HCT116 (cell line): ENCODE data around the gene BTD. TPM values are rescaled to one million over a fixed set of nuclear protein-coding genes. Genes with fewer than 3 reads are reported as not detected.

Experiments used
- ATAC-seq: fragments of 200-7000 bp; cut with Tn5 transposase; 2 replicates; pipeline ENCODE4 v1.9.1; 2020; ENCODE audit warnings: mild to moderate bottlenecking, moderate library complexity
- BruUV-seq: library from RNA; stranded (reverse); fragments of 400-500 nt; replicated peaks from 2 replicates; lab custom pipeline; 2021; lab: Mats Ljungman, UMichigan
- CTCF ChIA-PET: fragments of 300-600 bp; sonication (Branson Sonifier 250); formaldehyde crosslinking; loops from one replicate; lab custom pipeline; 2021; ENCODE audit warnings: antibody characterized with exemption; lab: Charles Lee
- POLR2A ChIA-PET: fragments of 300-600, 350-600 bp; sonication (Branson Sonifier 250); formaldehyde crosslinking; loops from one replicate; lab custom pipeline; 2021; ENCODE audit warnings: antibody characterized with exemption; lab: Charles Lee
- RAD21 ChIA-PET, 2 experiments: fragments of 300-600 bp; sonication (Branson Sonifier 250); formaldehyde crosslinking; loops; one replicate each; lab custom pipeline; 2023; ENCODE audit warnings: low total read pairs in 2 of 2; ENCODE audit not compliant: uncharacterized antibody in 2 of 2, unreplicated experiment in 2 of 2, low non-redundant PET in 1 of 2; lab: Charles Lee
- DNase-seq: peaks from one replicate; pipeline ENCODE4 v3.0.0-alpha.2; 2010; ENCODE audit warnings: low read depth, low spot score
- H2AFZ ChIP-seq: fragments of 200-600 bp; shearing (Covaris generic), sonication (generic); 2 replicates; pipeline ENCODE4 v1.6.1; 2017; ENCODE audit warnings: low read depth, mixed run types, mixed read lengths, antibody characterized with exemption, low read length; ENCODE audit not compliant: poor library complexity, severe bottlenecking
- H3K27ac ChIP-seq: 2 replicates; pipeline ENCODE4 v1.5.1; 2012; ENCODE audit warnings: low read depth, low read length
- H3K27me3 ChIP-seq: fragments of 200-600 bp; sonication (generic); 2 replicates; pipeline ENCODE4 v1.6.1; 2016; ENCODE audit warnings: mixed run types, low read length, mixed read lengths; ENCODE audit not compliant: insufficient read depth
- H3K36me3 ChIP-seq, 2 experiments: fragments of 200-500 bp in 1 of 2; fragments of 200-600 bp in 1 of 2; sonication (Bioruptor generic) in 1 of 2; sonication (generic) in 1 of 2; 2 replicates each; pipeline versions ENCODE4 v1.5.1 to v1.6.1; 2014 to 2016; ENCODE audit warnings: low read length in 2 of 2, inconsistent platforms in 1 of 2, mixed read lengths in 1 of 2, mixed run types in 1 of 2; ENCODE audit not compliant: insufficient read depth in 2 of 2, control insufficient read depth in 1 of 2
- H3K4me1 ChIP-seq, 2 experiments: fragments of 200-600 bp in 1 of 2; sonication (generic) in 1 of 2; 2 replicates each; pipeline versions ENCODE4 v1.5.1 to v1.6.1; 2012 to 2017; ENCODE audit warnings: low read length in 2 of 2, inconsistent platforms in 1 of 2, mild to moderate bottlenecking in 1 of 2, mixed read lengths in 1 of 2, mixed run types in 1 of 2, moderate library complexity in 1 of 2; ENCODE audit not compliant: insufficient read depth in 2 of 2, control insufficient read depth in 1 of 2
- H3K4me2 ChIP-seq: fragments of 200-600 bp; sonication (generic); 2 replicates; pipeline ENCODE4 v1.6.1; 2017; ENCODE audit warnings: mixed run types, low read length, mixed read lengths
- H3K4me3 ChIP-seq, 2 experiments: fragments of 200-600 bp in 1 of 2; sonication (generic) in 1 of 2; replicated peaks in 1 of 2; 2 replicates each; pipeline ENCODE4 v1.5.1; 2011 to 2016; ENCODE audit warnings: low read length in 2 of 2, control low read depth in 1 of 2, low read depth in 1 of 2, mild to moderate bottlenecking in 1 of 2, mixed read lengths in 1 of 2, mixed run types in 1 of 2
- H3K79me2 ChIP-seq: fragments of 200-600 bp; sonication (generic); 2 replicates; pipeline ENCODE4 v1.6.1; 2017; ENCODE audit warnings: mild to moderate bottlenecking, mixed run types, low read length, moderate library complexity, mixed read lengths; ENCODE audit not compliant: insufficient read depth
- H3K9ac ChIP-seq: fragments of 200-600 bp; sonication (generic); 2 replicates; pipeline ENCODE4 v1.6.1; 2016; ENCODE audit warnings: low read length, mixed read lengths
- H3K9me2 ChIP-seq: fragments of 200-600 bp; sonication (generic), shearing (Covaris generic); 2 replicates; pipeline ENCODE4 v1.6.1; 2017; ENCODE audit warnings: mixed run types, mild to moderate bottlenecking, moderate library complexity; ENCODE audit not compliant: insufficient read depth
- H3K9me3 ChIP-seq, 2 experiments: fragments of 200-500 bp in 1 of 2; fragments of 200-600 bp in 1 of 2; sonication (Bioruptor generic) in 1 of 2; sonication (generic) in 1 of 2; 2 replicates each; pipeline ENCODE4 v1.6.1; 2014 to 2017; ENCODE audit warnings: low read length in 2 of 2, mixed read lengths in 2 of 2, inconsistent platforms in 1 of 2, low read depth in 1 of 2, mild to moderate bottlenecking in 1 of 2, mixed run types in 1 of 2, moderate library complexity in 1 of 2; ENCODE audit not compliant: control insufficient read depth in 1 of 2, insufficient read depth in 1 of 2
- H4K20me1 ChIP-seq: fragments of 200-600 bp; sonication (generic), shearing (Covaris generic); 2 replicates; pipeline ENCODE4 v1.6.1; 2017; ENCODE audit warnings: mixed run types, mild to moderate bottlenecking, moderate library complexity; ENCODE audit not compliant: insufficient read depth
- CBX3 ChIP-seq: IDR thresholded peaks from 2 replicates; pipeline ENCODE4 v1.6.1; 2012; ENCODE audit warnings: low read depth
- EZH2 ChIP-seq: fragments of 200-600 bp; sonication (generic); IDR thresholded peaks from 2 replicates; pipeline ENCODE4 v1.6.1; 2017; ENCODE audit warnings: antibody characterized with exemption, mixed run types
- EZH2phosphoT487 ChIP-seq: fragments of 200-600 bp; IDR thresholded peaks from 2 replicates; pipeline ENCODE4 v1.6.1; 2018; ENCODE audit warnings: antibody characterized with exemption, borderline replicate concordance
- FOSL1 ChIP-seq: IDR thresholded peaks from 2 replicates; pipeline ENCODE4 v1.6.1; 2012; ENCODE audit warnings: low read depth
- JUND ChIP-seq: IDR thresholded peaks from 2 replicates; pipeline ENCODE4 v1.6.1; 2012
- POLR2A ChIP-seq: IDR thresholded peaks from 2 replicates; pipeline ENCODE4 v1.7.0; 2011; ENCODE audit warnings: borderline replicate concordance; ENCODE audit not compliant: insufficient read depth, insufficient read length; ENCODE audit errors: extremely low read depth
- POLR2AphosphoS5 ChIP-seq: IDR thresholded peaks from 2 replicates; pipeline ENCODE4 v1.6.1; 2011; ENCODE audit warnings: mild to moderate bottlenecking, low read depth, low read length, moderate library complexity
- RAD21 ChIP-seq: IDR thresholded peaks from 2 replicates; pipeline ENCODE4 v1.6.1; 2012; ENCODE audit warnings: low read depth, mild to moderate bottlenecking
- SIN3A ChIP-seq: IDR thresholded peaks from 2 replicates; pipeline ENCODE4 v1.6.1; 2012; ENCODE audit warnings: low read depth
- SP1 ChIP-seq: IDR thresholded peaks from 2 replicates; pipeline ENCODE4 v1.6.1; 2012; ENCODE audit warnings: low read depth
- SRF ChIP-seq: IDR thresholded peaks from 2 replicates; pipeline ENCODE4 v1.6.1; 2012; ENCODE audit warnings: low read depth
- TCF7L2 ChIP-seq: IDR thresholded peaks from 2 replicates; pipeline ENCODE4 v1.7.0; 2011; ENCODE audit warnings: borderline replicate concordance, inconsistent platforms; ENCODE audit not compliant: insufficient read depth, insufficient read length; ENCODE audit errors: extremely low read depth
- YY1 ChIP-seq: IDR thresholded peaks from 2 replicates; pipeline ENCODE4 v1.6.1; 2011; ENCODE audit warnings: low read length, low read depth, moderate library complexity, mild to moderate bottlenecking; ENCODE audit not compliant: insufficient replicate concordance; ENCODE audit errors: extremely low read depth
- ZBTB33 ChIP-seq: IDR thresholded peaks from 2 replicates; pipeline ENCODE4 v1.6.1; 2011; ENCODE audit warnings: mild to moderate bottlenecking, low read length, moderate library complexity; ENCODE audit not compliant: insufficient replicate concordance; ENCODE audit errors: extremely low read depth
- ZFX ChIP-seq: fragments of 450-650 bp; IDR thresholded peaks from 2 replicates; pipeline ENCODE4 v1.6.1; 2017
- ZNF274 ChIP-seq: fragments of 200-500 bp; sonication (Bioruptor generic); IDR thresholded peaks from 2 replicates; pipeline ENCODE4 v1.6.1; 2014; ENCODE audit warnings: mild to moderate bottlenecking, low read depth, low read length, inconsistent platforms
- intact Hi-C: fragments of 100-400 bp; cut with micrococcal nuclease; formaldehyde crosslinking; loops from 2 replicates; pipeline ENCODE4 v1.10.0; 2022
- total RNA-seq: library from RNA; stranded (reverse); gene quantifications from one replicate; pipeline ENCODE4 v1.2.1, GENCODE V29; 2021; ENCODE audit not compliant: unreplicated experiment
- TF ChIP-seq, protein P1 (sequence below): IDR thresholded peaks from 2 replicates; pipeline ENCODE4 v1.6.1; 2012
- TF ChIP-seq, protein P2 (sequence below): IDR thresholded peaks from 2 replicates; pipeline ENCODE4 v1.6.1; 2012; ENCODE audit warnings: low read depth
- TF ChIP-seq, protein P3 (sequence below), 3 experiments: fragments of 200-600 bp in 1 of 3; sonication (generic) in 1 of 3; IDR thresholded peaks in 2 of 3; conservative IDR thresholded peaks in 1 of 3; 2 replicates each; pipeline ENCODE4 v1.5.1; 2012 to 2017; ENCODE audit warnings: low read depth in 2 of 3, low read length in 2 of 3, antibody characterized with exemption in 1 of 3, borderline replicate concordance in 1 of 3, control low read depth in 1 of 3, mild to moderate bottlenecking in 1 of 3, mixed read lengths in 1 of 3, mixed run types in 1 of 3, moderate library complexity in 1 of 3; ENCODE audit not compliant: insufficient read depth in 1 of 3
- TF ChIP-seq, protein P4 (sequence below): IDR thresholded peaks from 2 replicates; pipeline ENCODE4 v1.6.1; 2012

The BTD gene
- total RNA-seq, 1 experiment from 2014 or later = 5.0 TPM

GRCh38 chr3:15579051-15579450, 22.5 kb upstream of the BTD start:
- Histone ChIP-seq H2AFZ (no peak overlapping the region), H3K9me2 (no peaks in the 10 kb centered on the region), H4K20me1 (no peaks in the 10 kb centered on the region), H3K27ac (no peak overlapping the region), H3K4me1 (no peaks in the 10 kb centered on the region), H3K9ac (no peak overlapping the region), H3K27me3 (no peaks in the 10 kb centered on the region)
- ATAC-seq = no peak
- CTCF ChIA-PET = no interaction called here
- POLR2A ChIA-PET = no interaction called here
- TF ChIP-seq JUND (no peak), POLR2A (no peak), ZFX (no peak), EZH2phosphoT487 (no peak), YY1 (no peak), POLR2AphosphoS5 (no peak), SRF (no peak), ZNF274 (no peak), EZH2 (no peak), RAD21 (no peak), ZBTB33 (no peak), CBX3 (no peak), TCF7L2 (no peak), SIN3A (no peak), FOSL1 (no peak), SP1 (no peak)
- TF ChIP-seq, protein P1, sequence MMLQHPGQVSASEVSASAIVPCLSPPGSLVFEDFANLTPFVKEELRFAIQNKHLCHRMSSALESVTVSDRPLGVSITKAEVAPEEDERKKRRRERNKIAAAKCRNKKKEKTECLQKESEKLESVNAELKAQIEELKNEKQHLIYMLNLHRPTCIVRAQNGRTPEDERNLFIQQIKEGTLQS = no peak
- TF ChIP-seq, protein P2, sequence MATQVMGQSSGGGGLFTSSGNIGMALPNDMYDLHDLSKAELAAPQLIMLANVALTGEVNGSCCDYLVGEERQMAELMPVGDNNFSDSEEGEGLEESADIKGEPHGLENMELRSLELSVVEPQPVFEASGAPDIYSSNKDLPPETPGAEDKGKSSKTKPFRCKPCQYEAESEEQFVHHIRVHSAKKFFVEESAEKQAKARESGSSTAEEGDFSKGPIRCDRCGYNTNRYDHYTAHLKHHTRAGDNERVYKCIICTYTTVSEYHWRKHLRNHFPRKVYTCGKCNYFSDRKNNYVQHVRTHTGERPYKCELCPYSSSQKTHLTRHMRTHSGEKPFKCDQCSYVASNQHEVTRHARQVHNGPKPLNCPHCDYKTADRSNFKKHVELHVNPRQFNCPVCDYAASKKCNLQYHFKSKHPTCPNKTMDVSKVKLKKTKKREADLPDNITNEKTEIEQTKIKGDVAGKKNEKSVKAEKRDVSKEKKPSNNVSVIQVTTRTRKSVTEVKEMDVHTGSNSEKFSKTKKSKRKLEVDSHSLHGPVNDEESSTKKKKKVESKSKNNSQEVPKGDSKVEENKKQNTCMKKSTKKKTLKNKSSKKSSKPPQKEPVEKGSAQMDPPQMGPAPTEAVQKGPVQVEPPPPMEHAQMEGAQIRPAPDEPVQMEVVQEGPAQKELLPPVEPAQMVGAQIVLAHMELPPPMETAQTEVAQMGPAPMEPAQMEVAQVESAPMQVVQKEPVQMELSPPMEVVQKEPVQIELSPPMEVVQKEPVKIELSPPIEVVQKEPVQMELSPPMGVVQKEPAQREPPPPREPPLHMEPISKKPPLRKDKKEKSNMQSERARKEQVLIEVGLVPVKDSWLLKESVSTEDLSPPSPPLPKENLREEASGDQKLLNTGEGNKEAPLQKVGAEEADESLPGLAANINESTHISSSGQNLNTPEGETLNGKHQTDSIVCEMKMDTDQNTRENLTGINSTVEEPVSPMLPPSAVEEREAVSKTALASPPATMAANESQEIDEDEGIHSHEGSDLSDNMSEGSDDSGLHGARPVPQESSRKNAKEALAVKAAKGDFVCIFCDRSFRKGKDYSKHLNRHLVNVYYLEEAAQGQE = no peak
- TF ChIP-seq, protein P3, sequence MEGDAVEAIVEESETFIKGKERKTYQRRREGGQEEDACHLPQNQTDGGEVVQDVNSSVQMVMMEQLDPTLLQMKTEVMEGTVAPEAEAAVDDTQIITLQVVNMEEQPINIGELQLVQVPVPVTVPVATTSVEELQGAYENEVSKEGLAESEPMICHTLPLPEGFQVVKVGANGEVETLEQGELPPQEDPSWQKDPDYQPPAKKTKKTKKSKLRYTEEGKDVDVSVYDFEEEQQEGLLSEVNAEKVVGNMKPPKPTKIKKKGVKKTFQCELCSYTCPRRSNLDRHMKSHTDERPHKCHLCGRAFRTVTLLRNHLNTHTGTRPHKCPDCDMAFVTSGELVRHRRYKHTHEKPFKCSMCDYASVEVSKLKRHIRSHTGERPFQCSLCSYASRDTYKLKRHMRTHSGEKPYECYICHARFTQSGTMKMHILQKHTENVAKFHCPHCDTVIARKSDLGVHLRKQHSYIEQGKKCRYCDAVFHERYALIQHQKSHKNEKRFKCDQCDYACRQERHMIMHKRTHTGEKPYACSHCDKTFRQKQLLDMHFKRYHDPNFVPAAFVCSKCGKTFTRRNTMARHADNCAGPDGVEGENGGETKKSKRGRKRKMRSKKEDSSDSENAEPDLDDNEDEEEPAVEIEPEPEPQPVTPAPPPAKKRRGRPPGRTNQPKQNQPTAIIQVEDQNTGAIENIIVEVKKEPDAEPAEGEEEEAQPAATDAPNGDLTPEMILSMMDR (IDR thresholded peaks at IDR 0.05 in 2 of 3, conservative IDR thresholded peaks at IDR 0.05 in 1 of 3; ENCODE audit: borderline replicate concordance in 1 of 3, insufficient read depth in 1 of 3, low read depth in 2 of 3, low read length in 2 of 3) = no peak
- TF ChIP-seq, protein P4, sequence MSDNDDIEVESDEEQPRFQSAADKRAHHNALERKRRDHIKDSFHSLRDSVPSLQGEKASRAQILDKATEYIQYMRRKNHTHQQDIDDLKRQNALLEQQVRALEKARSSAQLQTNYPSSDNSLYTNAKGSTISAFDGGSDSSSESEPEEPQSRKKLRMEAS = no peak
- TF ChIP-seq, all 23 proteins: peak for 0
- Histone ChIP-seq H3K9me3 (no peaks in the 10 kb centered on the region), H3K79me2 (no peaks in the 10 kb centered on the region), H3K36me3 (peaks cover 12 to 16% of the 10 kb centered on the region in 2 experiments), H3K4me3 (no peak overlapping the region), H3K4me2 (no peak overlapping the region)
- RAD21 ChIA-PET = no interaction called here
- intact Hi-C loops = no loop called here
- no TSS peak for BruUV-seq
- DNase-seq = no peak
